DMS153 (cell line): ENCODE measurements around the gene WDFY4.

ENCODE experiments used
- DNase-seq: peaks from one replicate; lab custom pipeline; 2025; lab: John Stamatoyannopoulos, UW

WDFY4 gene

DNA sequence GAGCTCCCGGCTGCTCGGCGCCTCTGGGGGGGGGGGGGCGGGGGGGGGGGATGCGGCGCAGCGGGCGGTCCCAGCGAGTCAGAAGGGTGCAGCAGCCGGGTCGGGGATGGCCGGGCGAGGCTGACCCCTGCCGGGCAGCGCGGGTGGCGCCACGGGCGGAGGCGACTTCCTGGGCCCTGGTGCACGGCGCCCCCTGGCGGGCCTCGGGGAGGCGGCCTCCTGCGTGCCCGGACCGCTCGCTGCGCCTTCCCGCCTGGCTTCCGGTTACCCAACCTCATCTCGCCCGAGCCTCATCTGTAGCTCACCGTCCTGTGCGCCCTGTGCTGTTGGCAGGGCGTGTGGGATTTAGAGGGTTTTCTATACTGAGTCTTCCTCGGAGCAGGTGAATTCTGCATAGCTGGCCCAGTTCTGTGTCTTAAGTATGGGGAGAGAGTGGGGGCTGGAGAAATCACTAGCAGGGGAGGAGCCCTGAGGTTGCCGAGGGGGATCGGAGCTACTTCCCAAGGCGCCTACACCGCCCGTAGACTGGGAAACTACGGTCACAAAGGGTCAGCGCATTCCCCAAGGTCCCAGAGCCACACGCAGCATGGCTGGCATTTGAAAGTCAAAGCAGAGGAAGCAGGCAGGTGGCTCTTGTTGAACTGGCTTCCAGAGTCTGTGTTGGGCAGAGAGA is 28.3 kb upstream of the WDFY4 start:
- peak; percentile 64 for DNase-seq

DNA sequence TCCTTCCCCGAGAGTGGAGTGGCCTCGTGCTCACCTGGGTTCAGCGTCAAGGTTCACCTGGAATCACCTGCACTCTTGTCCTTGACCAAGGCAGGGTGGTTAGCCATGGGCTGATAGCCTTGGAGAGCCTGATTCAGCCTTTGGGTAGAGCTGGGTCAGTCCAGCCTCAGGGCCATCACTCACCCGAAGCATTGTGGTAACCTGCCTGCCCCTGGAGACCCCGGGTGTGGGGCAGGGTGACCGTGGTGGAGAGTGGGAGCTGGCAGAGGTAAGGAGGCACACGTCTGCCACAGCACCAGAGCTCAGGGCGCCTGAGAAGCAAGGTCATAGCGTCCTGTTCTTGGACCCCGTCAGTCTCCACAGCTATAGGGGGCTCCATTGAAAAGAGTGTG is 27.8 kb upstream of the WDFY4 start:
- no peak for DNase-seq

DNA sequence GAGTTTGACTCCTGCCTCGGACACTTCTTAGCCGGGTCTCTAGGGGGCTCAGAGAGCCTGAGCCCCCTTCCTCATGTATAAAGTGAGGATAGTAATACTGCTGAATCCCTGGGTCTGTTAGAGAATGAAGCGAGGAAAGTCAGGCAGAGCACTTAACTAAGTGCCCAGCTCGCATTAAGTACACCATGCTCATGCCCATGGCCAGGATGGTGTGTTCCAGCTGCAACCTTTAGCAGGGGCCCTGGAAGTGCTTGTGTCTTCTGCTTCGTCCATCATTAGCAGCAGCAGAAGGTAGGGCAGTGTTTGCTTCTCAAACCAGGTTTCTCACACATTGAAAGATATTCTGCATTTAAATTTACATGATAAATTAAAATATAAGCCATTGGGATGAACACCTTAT is 27.3 kb upstream of the WDFY4 start:
- DNase-seq, result no peak

GRCh38 chr10:48658243-48658974 is 26.3 kb upstream of the WDFY4 start:
- peak; percentile 47 for DNase-seq

DNA sequence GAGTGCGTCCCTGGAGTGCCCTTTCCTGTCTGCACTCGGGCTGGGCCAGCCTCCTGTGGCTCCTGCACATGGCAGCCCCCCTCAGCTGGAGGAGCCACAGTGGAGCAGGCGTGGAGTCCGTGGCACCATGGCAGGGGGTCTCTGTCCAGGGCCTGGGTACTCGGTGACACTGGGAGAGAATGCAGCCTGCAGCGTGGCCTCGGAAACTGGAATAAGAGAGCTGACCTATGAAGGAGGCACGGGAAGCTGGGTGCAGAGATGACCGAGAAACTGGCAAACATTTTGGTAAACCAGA is 25.8 kb upstream of the WDFY4 start:
- DNase-seq, result no peak

DNA sequence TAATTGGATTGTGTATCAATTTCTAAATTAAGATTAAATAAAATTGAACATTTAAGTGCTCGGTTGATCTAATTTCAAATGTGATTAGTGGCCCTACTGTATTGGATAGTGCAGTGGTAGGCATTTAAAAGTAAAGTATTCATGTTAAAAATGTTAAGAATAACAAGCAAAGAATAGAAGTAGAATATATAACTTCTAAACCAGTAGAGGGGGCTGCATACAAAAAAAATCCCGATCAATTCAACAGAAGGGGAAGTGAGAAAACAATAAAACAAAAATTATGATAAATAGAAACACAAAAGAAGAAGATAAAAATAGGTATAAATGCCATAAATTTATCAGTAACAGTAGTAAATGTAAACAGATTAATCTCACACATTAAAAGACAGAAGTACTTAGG is 24.9 kb upstream of the WDFY4 start:
- no peak for DNase-seq

DNA sequence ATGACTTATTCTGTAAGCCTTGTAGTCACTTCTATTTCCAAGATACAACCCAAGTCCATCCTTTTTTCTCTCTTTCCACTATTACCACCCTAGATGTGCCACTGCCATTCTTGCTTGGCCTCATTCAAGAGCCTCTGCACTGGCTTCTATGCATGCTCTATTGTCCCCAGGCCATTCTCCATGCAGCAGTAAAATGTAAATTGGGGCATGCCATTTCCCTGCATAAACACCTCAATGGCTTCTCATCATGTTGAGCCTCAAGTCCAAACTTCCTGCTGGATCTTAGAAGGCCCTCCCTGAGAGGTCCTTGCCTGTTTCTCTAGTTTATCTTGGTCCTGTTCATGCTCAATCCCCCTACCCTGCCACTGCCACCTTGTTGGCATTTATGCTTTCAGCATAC is 23.2 kb upstream of the WDFY4 start:
- DNase-seq, result no peak

DNA sequence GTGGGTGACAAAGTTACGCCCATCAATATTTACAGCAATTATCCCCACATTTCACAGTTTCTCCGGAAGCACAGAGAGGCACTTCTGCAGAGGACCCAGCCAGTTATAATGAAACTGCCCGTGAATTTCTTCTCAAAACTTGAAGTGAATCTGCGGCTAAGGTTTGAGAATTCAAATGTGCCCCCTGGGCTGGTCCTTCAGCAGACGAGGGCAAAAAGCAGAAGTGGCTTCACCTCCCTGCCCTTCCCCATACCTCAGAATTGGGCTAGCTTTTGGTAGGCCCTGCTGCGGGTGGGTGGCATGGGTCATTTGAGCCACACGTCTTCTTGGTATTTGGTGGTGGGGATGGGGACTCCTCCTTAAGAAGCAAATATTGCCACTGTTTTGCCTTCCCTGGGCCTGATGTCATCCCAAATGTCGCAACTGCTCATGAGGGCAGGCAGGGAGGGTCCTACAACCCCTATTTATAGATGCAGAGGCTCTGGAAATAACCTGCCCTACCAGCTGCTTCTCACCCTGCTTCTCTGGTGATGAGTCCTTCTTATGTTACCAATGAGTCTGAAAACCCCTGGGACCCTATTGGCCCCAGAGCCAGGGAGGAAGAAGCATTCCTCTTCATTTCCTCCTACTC is 16.6 kb upstream of the WDFY4 start:
- no peak for DNase-seq

DNA sequence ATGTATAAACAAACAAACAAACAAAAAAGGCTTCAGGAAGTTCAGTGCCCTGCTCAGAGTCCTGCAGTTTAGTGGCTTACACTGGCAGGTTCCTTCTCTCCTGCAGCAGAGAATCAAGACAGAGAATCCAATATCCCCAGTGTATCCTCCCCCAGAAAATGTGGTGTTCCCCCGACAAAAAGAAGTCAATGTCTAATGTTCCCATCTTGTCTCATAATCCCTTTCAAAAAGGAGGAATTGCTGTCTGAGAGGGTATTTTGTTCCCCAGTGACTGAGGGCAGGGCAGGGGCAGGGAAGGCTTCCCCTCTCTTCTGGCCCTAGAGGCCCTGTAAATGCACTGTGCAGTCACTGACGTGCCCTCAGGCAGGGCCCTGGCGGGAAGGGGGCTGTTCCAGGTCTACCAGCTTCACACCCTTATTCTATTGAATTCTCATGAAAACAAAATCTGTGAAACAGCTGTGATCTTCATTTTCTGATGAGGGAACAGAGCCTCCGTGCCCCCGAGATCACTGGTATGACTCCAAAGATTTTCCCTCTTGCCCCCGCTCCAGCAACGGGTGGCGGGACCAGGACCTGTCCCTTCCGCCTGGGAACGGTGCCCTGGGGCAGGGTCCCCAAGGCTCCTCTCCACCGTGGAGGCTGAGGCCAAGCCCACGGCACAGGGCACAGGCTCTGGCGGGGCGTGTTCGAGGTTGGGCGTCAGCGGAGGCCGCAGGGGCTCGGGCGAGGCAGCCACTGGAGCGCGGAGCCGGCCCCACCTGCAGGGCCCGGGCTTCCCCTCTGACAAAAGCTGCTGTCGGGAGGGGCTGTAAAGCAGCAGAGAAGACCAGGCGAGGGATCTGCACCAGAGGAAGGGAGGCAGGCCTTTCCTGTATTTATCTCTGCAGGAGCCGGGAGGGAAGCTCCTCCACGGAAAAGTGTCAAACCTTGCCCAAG is 13.4 kb upstream of the WDFY4 start:
- DNase-seq, result no peak

GRCh38 chr10:48671914-48672595 is 12.6 kb upstream of the WDFY4 start:
- no peak for DNase-seq

DNA sequence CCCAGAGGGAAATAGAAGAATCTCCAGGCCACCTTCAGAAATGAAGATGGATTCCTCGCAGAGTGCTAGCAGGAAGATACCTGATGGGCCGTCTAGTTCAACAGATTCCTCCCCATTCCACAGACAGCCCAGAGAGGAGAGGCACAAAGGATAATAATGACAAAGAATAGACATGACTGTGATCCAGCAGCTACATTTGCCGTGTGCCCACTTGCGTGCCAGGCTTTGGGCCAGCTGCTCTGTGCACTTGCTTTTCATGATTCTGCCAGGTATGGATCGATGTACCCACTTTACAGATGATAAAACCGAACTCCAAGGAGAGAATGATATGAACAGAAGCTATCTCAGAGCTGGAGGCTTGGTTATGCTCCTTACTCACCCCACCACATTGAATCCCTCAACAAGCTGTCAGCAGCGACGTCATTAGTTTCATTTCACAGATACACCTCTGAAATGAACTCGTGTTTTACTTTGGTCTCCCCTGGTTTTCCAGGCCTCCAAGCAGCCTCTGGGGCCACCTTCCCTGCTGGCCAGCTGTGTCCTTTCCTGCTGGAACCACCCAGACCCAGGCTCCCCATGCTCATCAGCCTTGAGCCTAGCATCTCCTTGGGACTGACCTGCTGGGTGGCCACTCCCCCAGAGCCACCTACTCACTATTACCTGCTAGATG is 11.9 kb upstream of the WDFY4 start:
- no peak for DNase-seq

DNA sequence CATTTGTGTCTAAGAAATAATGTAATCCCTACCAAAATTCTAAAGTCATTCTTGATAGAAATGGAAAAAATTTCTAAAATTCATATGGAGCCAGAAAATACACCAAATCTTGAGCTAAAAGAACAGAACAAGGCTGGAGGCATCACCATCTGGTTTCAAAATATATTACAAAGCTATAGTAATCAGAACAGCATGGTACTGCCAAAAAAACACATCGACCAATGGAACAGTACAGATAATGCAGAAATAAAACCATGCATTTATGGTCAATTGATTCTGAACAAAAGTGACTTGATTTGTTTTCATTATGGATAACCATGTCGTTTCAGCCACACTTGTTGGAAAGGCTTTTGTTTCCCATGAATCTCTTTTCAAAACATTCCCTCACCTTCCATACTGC is 7.0 kb upstream of the WDFY4 start:
- no peak for DNase-seq

GRCh38 chr10:48678041-48678440 is 6.6 kb upstream of the WDFY4 start:
- no peak for DNase-seq

GRCh38 chr10:48681740-48682139 is 2.9 kb upstream of the WDFY4 start:
- DNase-seq, result no peak

DNA sequence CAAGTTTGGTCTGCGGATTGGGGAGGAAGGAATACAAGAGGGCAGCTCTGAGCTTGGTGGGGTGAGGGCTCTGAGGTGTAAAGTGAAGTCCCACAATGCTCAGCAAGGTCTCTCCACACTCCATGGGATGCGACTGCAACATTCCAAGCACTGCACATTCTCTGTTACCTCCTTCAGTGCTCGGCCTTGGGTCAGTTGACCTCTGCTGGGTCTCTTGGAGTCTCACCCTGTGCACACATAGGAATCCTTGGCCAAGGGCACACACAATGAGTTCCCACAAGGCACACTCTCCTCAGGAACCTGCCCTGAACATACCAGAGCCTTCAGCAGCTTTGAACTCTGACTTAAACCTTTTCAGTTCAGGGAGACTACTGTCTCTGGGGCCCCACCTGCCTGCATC is 2.4 kb upstream of the WDFY4 start:
- no peak for DNase-seq

DNA sequence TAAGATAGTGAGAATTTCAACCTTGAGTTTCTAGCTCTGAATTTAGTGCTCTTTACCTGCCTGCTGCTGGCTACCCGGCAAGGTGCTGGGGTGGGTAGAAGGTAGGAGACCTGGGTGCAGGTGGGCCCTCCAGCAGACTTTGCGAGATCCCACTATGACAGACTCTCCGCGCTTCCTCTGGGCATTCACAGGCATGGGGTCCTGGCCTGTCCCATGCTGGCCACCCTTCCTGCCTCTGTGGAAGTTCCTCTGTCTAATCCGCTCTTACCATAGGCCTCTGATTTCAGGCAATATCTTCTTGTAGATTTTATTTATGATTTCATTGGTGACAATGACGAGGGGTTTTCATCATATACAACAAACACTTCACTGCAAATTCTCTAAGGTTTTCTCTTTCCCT is 1.2 kb upstream of the WDFY4 start:
- DNase-seq, result no peak

GRCh38 chr10:48683868-48684267 is 805 bp upstream of the WDFY4 start:
- no peak for DNase-seq

GRCh38 chr10:48684463-48684791 is 246 bp upstream of the WDFY4 start:
- DNase-seq, result no peak

DNA sequence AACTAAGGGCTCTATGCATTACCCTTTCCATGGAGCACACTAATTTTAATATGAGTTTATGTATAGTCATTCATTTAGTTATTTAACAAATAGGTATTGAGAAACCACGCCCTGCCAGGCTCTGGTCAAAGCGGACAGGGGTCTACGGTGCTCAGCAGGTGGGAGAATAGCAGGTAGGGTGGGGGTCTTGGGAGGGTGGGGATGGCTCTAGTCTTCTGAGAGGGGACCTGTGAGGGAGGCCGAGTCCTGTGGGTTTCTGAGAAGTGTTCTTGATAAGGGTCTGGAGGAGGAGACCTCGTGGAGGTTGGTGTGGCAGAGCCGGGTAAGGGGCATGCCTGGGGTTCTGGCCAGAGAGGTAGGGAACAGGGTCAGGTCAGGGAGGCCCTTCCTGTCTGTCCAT is 1.1 kb downstream of the WDFY4 start:
- DNase-seq, result no peak

- DNase-seq, result no peak
These were observed 6.4 kb downstream of the WDFY4 start for GRCh38 chr10:48690791-48691660.
